ENCODE results near the gene REV1. TPM values are rescaled to one million over a fixed set of nuclear protein-coding genes. Genes with fewer than 3 reads are reported as not detected.

Gene REV1
- total RNA-seq, 1 donor from 2014 or later = 38.2 TPM

- Histone ChIP-seq H3K27me3 (ENCODE audit: control insufficient read depth, insufficient read depth, low read length) (no peaks in the 10 kb centered on the region), H3K36me3 (ENCODE audit: control insufficient read depth, insufficient read depth, low read length) (peaks cover 10% of the 10 kb centered on the region), H3K4me3 (ENCODE audit: low read depth, low read length) (no peak overlapping the region)
- TF ChIP-seq CTCF (IDR thresholded peaks at IDR 0.05; ENCODE audit: insufficient read depth, low read length, severe bottlenecking) = no peak
- DNase-seq (ENCODE audit: low read depth) = no peak
- FAIRE-seq = no peak
Measured at GRCh38 chr2:99410276-99410675, 79.5 kb downstream of the REV1 start.

- DNase-seq (ENCODE audit: low read depth) (no peak), FAIRE-seq (no peak)
- no peaks in the 10 kb centered on the region for H3K27me3 ChIP-seq (ENCODE audit: control insufficient read depth, insufficient read depth, low read length)
- no peak for TF ChIP-seq CTCF (IDR thresholded peaks at IDR 0.05; ENCODE audit: insufficient read depth, low read length, severe bottlenecking)
- H3K36me3 ChIP-seq (ENCODE audit: control insufficient read depth, insufficient read depth, low read length) = peaks cover 22% of the 10 kb centered on the region
- no peak overlapping the region for H3K4me3 ChIP-seq (ENCODE audit: low read depth, low read length)
Measured at GRCh38 chr2:99406137-99406536, 83.7 kb downstream of the REV1 start.

- H3K27me3 ChIP-seq (ENCODE audit: control insufficient read depth, insufficient read depth, low read length) = no peaks in the 10 kb centered on the region
- H3K36me3 ChIP-seq (ENCODE audit: control insufficient read depth, insufficient read depth, low read length) = peaks cover 18% of the 10 kb centered on the region
- TF ChIP-seq CTCF (IDR thresholded peaks at IDR 0.05; ENCODE audit: insufficient read depth, low read length, severe bottlenecking) = no peak
- FAIRE-seq = peak; percentile 87
- DNase-seq (ENCODE audit: low read depth) = no peak
- no peak overlapping the region for H3K4me3 ChIP-seq (ENCODE audit: low read depth, low read length)
Measured at GRCh38 chr2:99404797-99405669, 84.8 kb downstream of the REV1 start.

- FAIRE-seq (no peak), DNase-seq (ENCODE audit: low read depth) (peak; percentile 62)
- Histone ChIP-seq H3K36me3 (ENCODE audit: control insufficient read depth, insufficient read depth, low read length) (peaks cover 18% of the 10 kb centered on the region), H3K4me3 (ENCODE audit: low read depth, low read length) (no peak overlapping the region), H3K27me3 (ENCODE audit: control insufficient read depth, insufficient read depth, low read length) (no peaks in the 10 kb centered on the region)
- no peak for TF ChIP-seq CTCF (IDR thresholded peaks at IDR 0.05; ENCODE audit: insufficient read depth, low read length, severe bottlenecking)
Measured at GRCh38 chr2:99404039-99404796, 85.6 kb downstream of the REV1 start.

- DNase-seq (ENCODE audit: low read depth) (no peak), FAIRE-seq (peak; percentile 85)
- TF ChIP-seq CTCF (IDR thresholded peaks at IDR 0.05; ENCODE audit: insufficient read depth, low read length, severe bottlenecking) = no peak
- H3K4me3 ChIP-seq (ENCODE audit: low read depth, low read length) = no peak overlapping the region
- peaks cover 18% of the 10 kb centered on the region for H3K36me3 ChIP-seq (ENCODE audit: control insufficient read depth, insufficient read depth, low read length)
- H3K27me3 ChIP-seq (ENCODE audit: control insufficient read depth, insufficient read depth, low read length) = no peaks in the 10 kb centered on the region
Measured at GRCh38 chr2:99403524-99403923, 86.3 kb downstream of the REV1 start.

Measured in bronchial epithelial cell (primary cell).